Upper lobe of left lung (tissue), 6 donors: ENCODE results near the gene SLA2. TPM values are rescaled to one million over a fixed set of nuclear protein-coding genes. Genes with fewer than 3 reads are reported as not detected.

Source experiments
- ATAC-seq, 2 donors: fragments of 200-7000 bp; cut with Tn5 transposase; one replicate each; pipeline ENCODE4 v1.9.1; 2022; ENCODE audit warnings: mild to moderate bottlenecking in 2 of 2, moderate library complexity in 2 of 2; ENCODE audit not compliant: low FRiP score in 2 of 2
- DNase-seq, 2 donors: peaks; one replicate each; pipeline ENCODE4 v3.0.0-alpha.2; 2019 to 2020
- H3K27ac ChIP-seq, 4 donors: fragments of 200-600 bp; sonication (generic); one replicate each; pipeline ENCODE4 v1.5.1; 2016 to 2019
- H3K27me3 ChIP-seq, 4 donors: fragments of 200-600 bp; sonication (generic); one replicate each; pipeline ENCODE4 v1.5.1; 2017 to 2019
- H3K36me3 ChIP-seq, 4 donors: fragments of 200-600 bp; sonication (generic); one replicate each; pipeline ENCODE4 v1.5.1; 2016 to 2019
- H3K4me1 ChIP-seq, 4 donors: fragments of 200-600 bp; sonication (generic); one replicate each; pipeline ENCODE4 v1.5.1; 2018 to 2019
- H3K4me3 ChIP-seq, 4 donors: fragments of 200-600 bp; sonication (generic); one replicate each; pipeline ENCODE4 v1.5.1; 2017 to 2019; ENCODE audit warnings: mild to moderate bottlenecking in 2 of 4, moderate library complexity in 1 of 4
- H3K9me3 ChIP-seq, 4 donors: fragments of 200-600 bp; sonication (generic); one replicate each; pipeline ENCODE4 v1.5.1; 2018 to 2019
- CTCF ChIP-seq, 6 experiments: fragments of 450-650 bp in 4 of 6; fragments of 200-600 bp in 2 of 6; sonication (generic) in 2 of 6; IDR thresholded peaks; one replicate each; pipeline ENCODE4 v1.5.1; 2016 to 2019; ENCODE audit warnings: antibody characterized with exemption in 6 of 6
- EP300 ChIP-seq, 4 donors: sonication (generic); formaldehyde crosslinking; IDR thresholded peaks; one replicate each; pipeline ENCODE4 v1.5.1; 2017; ENCODE audit warnings: antibody characterized with exemption in 4 of 4, control low read depth in 2 of 4
- POLR2A ChIP-seq, 4 donors: fragments of 450-650 bp; IDR thresholded peaks; one replicate each; pipeline ENCODE4 v1.5.1; 2016 to 2017; ENCODE audit warnings: antibody characterized with exemption in 4 of 4, mild to moderate bottlenecking in 2 of 4
- POLR2AphosphoS5 ChIP-seq, 2 donors: sonication (generic); formaldehyde crosslinking; IDR thresholded peaks; one replicate each; pipeline ENCODE4 v1.5.1; 2017; ENCODE audit warnings: antibody characterized with exemption in 2 of 2
- WGBS, 2 donors: methylation state at CpG; one replicate each; pipeline ENCODE4 v1.1.5; 2017 to 2018; 5-methylcytosine and 5-hydroxymethylcytosine counted together
- total RNA-seq, 6 donors: library from RNA; depleted of rRNA in 4 of 6; stranded (reverse); fragments of >200 nt in 4 of 6; gene quantifications; one replicate each; pipeline versions ENCODE4 v1.1.0 to v1.2.1, GENCODE V29; 2016 to 2021
- donor health status: DM: no; HTN: no; CAD: no; lungs with moderate emphysema.
- donor health status: DM: no; HTN: yes; CAD: no; lungs with severe emphysema.

Gene SLA2
- total RNA-seq, 6 donors from 2014 or later: 0.97 to 6.9 (median 3.0) TPM

DNA sequence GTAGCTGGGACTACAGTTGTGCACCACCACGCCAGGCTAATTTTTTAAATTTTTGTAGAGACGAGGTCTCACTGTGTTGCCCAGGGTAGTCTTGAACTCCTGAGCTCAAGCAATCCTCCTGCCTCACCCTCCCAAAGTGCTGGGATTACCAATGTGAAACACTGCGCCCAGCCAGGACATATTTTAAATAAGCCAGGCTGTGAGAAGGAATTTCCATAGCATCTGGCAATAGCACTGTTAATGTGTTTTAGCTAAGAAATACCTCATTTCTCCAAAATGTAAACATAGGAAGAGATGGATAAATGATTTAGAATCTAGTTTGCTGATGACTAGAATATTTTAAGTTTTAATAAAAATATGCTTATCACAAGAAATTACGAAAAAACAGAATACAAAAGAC lies 27.0 kb upstream of the SLA2 start:
- Histone ChIP-seq H3K4me1 (no peaks in the 10 kb centered on the region), H3K4me3 (no peak overlapping the region), H3K9me3 (no peaks in the 10 kb centered on the region), H3K27ac (no peak overlapping the region), H3K27me3 (no peaks in the 10 kb centered on the region), H3K36me3 (peaks cover 0 to 31% (median 12%) of the 10 kb centered on the region in 4 donors)
- TF ChIP-seq CTCF (IDR thresholded peaks at IDR 0.05) (no peak), POLR2AphosphoS5 (IDR thresholded peaks at IDR 0.05) (no peak), POLR2A (IDR thresholded peaks at IDR 0.05) (no peak)
- ATAC-seq: no peak
- WGBS, 2 donors: 85 to 94% methylated on average over 4 of the region's 4 CpGs
- DNase-seq: no peak

- WGBS, 2 donors: 92 to 93% methylated on average over 3 of the region's 3 CpGs
- Histone ChIP-seq H3K27me3 (no peaks in the 10 kb centered on the region), H3K27ac (no peak overlapping the region), H3K4me1 (no peaks in the 10 kb centered on the region), H3K36me3 (peaks cover 0 to 31% (median 4%) of the 10 kb centered on the region in 4 donors), H3K4me3 (no peak overlapping the region), H3K9me3 (no peaks in the 10 kb centered on the region)
- DNase-seq: no peak
- no peak for TF ChIP-seq EP300 (IDR thresholded peaks at IDR 0.05)
- no peak for TF ChIP-seq CTCF (IDR thresholded peaks at IDR 0.05)
- ATAC-seq: no peak
Measured at GRCh38 chr20:36670665-36671357, 24.8 kb upstream of the SLA2 start.

DNA sequence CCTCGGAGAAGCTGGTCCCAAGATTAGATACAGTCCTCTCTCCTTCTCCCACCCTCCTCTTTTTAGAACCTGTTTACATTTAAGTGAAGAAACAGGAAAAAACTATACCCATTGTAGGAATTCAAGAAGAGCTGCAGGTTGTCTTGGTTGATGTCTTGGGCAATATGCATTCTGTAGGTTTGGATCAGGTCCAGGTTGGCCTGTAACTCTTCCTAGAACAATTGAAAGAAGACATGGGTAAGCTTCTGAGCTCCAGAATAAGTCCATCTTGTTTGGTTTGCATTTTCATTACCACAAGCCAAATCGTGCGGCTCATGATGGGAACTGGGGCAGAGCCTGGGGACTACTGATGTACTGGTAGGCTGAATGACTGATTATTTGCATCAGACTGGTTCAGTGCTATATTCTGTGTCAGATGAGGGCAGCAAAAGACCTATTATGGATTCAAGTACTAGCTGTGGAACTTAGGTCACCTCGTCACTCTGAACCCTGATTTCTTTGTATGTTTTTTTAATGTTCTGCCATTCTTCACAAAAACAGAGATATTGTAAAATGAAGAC lies 20.3 kb upstream of the SLA2 start:
- Histone ChIP-seq H3K36me3 (peaks cover 0 to 62% (median 14%) of the 10 kb centered on the region in 4 donors), H3K4me1 (no peaks in the 10 kb centered on the region), H3K9me3 (no peaks in the 10 kb centered on the region), H3K27ac (no peak overlapping the region), H3K27me3 (no peaks in the 10 kb centered on the region), H3K4me3 (no peak overlapping the region)
- ATAC-seq: no peak
- DNase-seq: no peak
- TF ChIP-seq EP300 (IDR thresholded peaks at IDR 0.05) (no peak), CTCF (IDR thresholded peaks at IDR 0.05) (peak in 1 of 6 experiments; percentile 11), POLR2AphosphoS5 (IDR thresholded peaks at IDR 0.05) (no peak)
- WGBS, 2 donors: 68 to 77% methylated on average over 4 of the region's 4 CpGs

DNA sequence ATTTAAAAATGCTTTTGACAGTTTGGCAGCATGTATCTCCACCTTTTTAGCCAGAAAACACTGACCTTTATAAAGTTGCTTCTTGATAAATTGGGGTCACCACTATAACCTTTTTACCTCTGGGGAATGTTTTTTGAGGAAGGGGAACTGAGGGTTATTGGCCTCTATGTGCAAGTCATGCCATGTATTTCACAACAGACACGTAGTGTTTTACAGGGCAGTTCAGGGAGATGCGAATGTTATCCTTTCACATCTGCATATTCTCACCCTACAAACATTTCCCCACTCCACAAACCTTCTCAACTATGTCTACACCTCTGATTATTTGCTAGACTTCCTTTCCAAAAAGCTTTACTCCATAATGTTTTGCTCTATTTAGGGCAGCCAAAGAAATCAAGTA lies 17.0 kb upstream of the SLA2 start:
- Histone ChIP-seq H3K9me3 (no peaks in the 10 kb centered on the region), H3K27me3 (no peaks in the 10 kb centered on the region), H3K4me3 (no peak overlapping the region), H3K4me1 (no peaks in the 10 kb centered on the region), H3K27ac (no peak overlapping the region), H3K36me3 (peaks cover 0 to 59% (median 15%) of the 10 kb centered on the region in 4 donors)
- TF ChIP-seq CTCF (IDR thresholded peaks at IDR 0.05) (no peak), POLR2AphosphoS5 (IDR thresholded peaks at IDR 0.05) (no peak), POLR2A (IDR thresholded peaks at IDR 0.05) (no peak), EP300 (IDR thresholded peaks at IDR 0.05) (no peak)
- DNase-seq (no peak), ATAC-seq (no peak)
- 70% methylated on average over 2 of the region's 2 CpGs for WGBS, 2 donors

DNA sequence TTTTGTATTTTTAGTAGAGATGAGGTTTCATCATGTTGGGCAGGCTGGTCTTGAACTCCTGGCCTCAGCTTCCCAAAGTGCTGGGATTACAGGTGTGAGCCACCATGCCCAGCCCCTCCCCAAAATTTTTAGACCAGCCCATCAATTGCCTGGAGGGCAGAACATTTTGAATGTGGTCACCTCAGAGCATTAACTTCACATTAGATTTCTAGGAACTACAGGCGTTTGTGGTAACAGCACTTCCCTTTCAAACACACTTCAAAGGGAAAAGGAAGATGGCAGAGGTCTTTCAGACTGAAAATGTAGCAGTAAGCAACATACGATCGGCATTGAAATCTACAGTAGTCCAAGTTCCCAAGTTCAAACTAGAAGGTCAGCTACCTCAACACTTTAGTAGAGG lies 12.3 kb upstream of the SLA2 start:
- 54 to 59% methylated on average over 3 of the region's 3 CpGs for WGBS, 2 donors
- H3K9me3 ChIP-seq: no peaks in the 10 kb centered on the region
- TF ChIP-seq POLR2A (IDR thresholded peaks at IDR 0.05) (no peak), POLR2AphosphoS5 (IDR thresholded peaks at IDR 0.05) (no peak), CTCF (IDR thresholded peaks at IDR 0.05) (no peak), EP300 (IDR thresholded peaks at IDR 0.05) (no peak)
- no peak overlapping the region for H3K27ac ChIP-seq
- no peak for ATAC-seq
- H3K4me1 ChIP-seq: no peaks in the 10 kb centered on the region
- no peaks in the 10 kb centered on the region for H3K27me3 ChIP-seq
- H3K36me3 ChIP-seq: peaks cover 0 to 67% (median 18%) of the 10 kb centered on the region in 4 donors
- H3K4me3 ChIP-seq: no peak overlapping the region
- DNase-seq: no peak
